ENCODE data around the gene HBG2. TPM values are rescaled to one million over a fixed set of nuclear protein-coding genes. Genes with fewer than 3 reads are reported as not detected.

Gene HBG2
- total and polyA plus RNA-seq, 9 of the 15 experiments (the other 6 are each of a cell fraction or from before 2014, with no cell fraction given): 1,626 to 58,619 (median 10,515) TPM

DNA sequence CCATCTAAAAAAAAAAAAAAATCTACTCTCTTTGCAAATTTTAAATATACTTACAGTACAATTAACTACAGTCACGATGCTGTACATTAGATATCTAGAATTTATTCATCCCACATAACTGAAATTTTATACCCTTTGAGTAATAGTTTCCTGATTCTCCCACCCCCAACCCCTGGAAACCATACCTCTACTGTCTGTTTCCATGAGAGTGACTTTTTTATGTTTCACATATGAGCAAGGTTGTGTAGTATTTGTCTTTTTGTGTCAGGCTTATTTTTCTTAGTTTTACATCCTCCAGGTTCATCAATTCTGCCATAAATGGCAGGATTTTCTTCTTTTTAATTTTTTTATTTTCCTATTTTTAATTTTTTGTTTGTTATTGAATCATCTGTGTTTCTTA is 30.9 kb downstream of the HBG2 start:
- Histone ChIP-seq H3K4me3 (no peak overlapping the region), H3K4me2 (ENCODE audit: insufficient read depth, low read length) (no peak overlapping the region), H3K4me1 (replicated peaks in 1 of 2; ENCODE audit: control insufficient read depth in 2 of 2, insufficient read depth in 2 of 2, low read length in 2 of 2) (peaks cover 9 to 17% of the 10 kb centered on the region in 2 experiments; a peak in 4 of 5 replicates), H3K27ac (ENCODE audit: extremely low read depth, low read depth, low read length) (no peak overlapping the region), H3K27me3 (ENCODE audit: control insufficient read depth in 2 of 2, insufficient read depth in 2 of 2, low read length in 2 of 2) (no peaks in the 10 kb centered on the region), H3K9ac (ENCODE audit: insufficient read depth in 1 of 2, low read depth in 2 of 2, low read length in 2 of 2) (no peak overlapping the region), H4K20me1 (replicated peaks; ENCODE audit: control insufficient read depth, insufficient read depth, low read length) (no peaks in the 10 kb centered on the region), H2AFZ (ENCODE audit: low read depth, low read length) (no peak overlapping the region), H3K9me1 (ENCODE audit: control insufficient read depth, insufficient read depth, low read length) (no peaks in the 10 kb centered on the region), H3K9me3 (replicated peaks; ENCODE audit: control insufficient read depth, insufficient read depth, low read depth, low read length) (no peaks in the 10 kb centered on the region), H3K79me2 (ENCODE audit: control insufficient read depth, insufficient read depth, low read length) (no peaks in the 10 kb centered on the region), H3K36me3 (ENCODE audit: control insufficient read depth, insufficient read depth, low read length) (no peaks in the 10 kb centered on the region)
- ATAC-seq (no peak), FAIRE-seq (no peak), DNase-seq (ENCODE audit: extremely low read depth in 1 of 4, low spot score in 3 of 4) (no peak)
- ChIA-PET POLR2A (no interaction called here), CTCF (ENCODE audit: low intra/inter-chr PET ratio) (interaction anchor here (0.6 kb wide), 1 partner anchor 10 kb away, joined by 3 read pairs; the partner anchor contains the start of gene HBD)
- no TSS peak for BruUV-seq (replicated peaks)
- intact Hi-C loops (cut with micrococcal nuclease) (no loop called here), in situ Hi-C loops (cut with MboI) (no loop called here)
- 89% methylated on average over 1 of the region's 1 CpG for WGBS (ENCODE audit: insufficient coverage, low coverage, missing lambda C conversion rate)
- TF ChIP-seq SETDB1 (IDR thresholded peaks at IDR 0.05; ENCODE audit: low read length): no peak
- no peak for TF ChIP-seq NONO (IDR thresholded peaks at IDR 0.05; ENCODE audit: low read depth in 2 of 2, low read length in 1 of 2)
- no peak for TF ChIP-seq STAG1 (CRISPR knock-in tag; IDR thresholded peaks at IDR 0.05; ENCODE audit: borderline replicate concordance)
- no peak for TF ChIP-seq MEIS2 (IDR thresholded peaks at IDR 0.05; ENCODE audit: partially characterized antibody)
- TF ChIP-seq, protein P1, sequence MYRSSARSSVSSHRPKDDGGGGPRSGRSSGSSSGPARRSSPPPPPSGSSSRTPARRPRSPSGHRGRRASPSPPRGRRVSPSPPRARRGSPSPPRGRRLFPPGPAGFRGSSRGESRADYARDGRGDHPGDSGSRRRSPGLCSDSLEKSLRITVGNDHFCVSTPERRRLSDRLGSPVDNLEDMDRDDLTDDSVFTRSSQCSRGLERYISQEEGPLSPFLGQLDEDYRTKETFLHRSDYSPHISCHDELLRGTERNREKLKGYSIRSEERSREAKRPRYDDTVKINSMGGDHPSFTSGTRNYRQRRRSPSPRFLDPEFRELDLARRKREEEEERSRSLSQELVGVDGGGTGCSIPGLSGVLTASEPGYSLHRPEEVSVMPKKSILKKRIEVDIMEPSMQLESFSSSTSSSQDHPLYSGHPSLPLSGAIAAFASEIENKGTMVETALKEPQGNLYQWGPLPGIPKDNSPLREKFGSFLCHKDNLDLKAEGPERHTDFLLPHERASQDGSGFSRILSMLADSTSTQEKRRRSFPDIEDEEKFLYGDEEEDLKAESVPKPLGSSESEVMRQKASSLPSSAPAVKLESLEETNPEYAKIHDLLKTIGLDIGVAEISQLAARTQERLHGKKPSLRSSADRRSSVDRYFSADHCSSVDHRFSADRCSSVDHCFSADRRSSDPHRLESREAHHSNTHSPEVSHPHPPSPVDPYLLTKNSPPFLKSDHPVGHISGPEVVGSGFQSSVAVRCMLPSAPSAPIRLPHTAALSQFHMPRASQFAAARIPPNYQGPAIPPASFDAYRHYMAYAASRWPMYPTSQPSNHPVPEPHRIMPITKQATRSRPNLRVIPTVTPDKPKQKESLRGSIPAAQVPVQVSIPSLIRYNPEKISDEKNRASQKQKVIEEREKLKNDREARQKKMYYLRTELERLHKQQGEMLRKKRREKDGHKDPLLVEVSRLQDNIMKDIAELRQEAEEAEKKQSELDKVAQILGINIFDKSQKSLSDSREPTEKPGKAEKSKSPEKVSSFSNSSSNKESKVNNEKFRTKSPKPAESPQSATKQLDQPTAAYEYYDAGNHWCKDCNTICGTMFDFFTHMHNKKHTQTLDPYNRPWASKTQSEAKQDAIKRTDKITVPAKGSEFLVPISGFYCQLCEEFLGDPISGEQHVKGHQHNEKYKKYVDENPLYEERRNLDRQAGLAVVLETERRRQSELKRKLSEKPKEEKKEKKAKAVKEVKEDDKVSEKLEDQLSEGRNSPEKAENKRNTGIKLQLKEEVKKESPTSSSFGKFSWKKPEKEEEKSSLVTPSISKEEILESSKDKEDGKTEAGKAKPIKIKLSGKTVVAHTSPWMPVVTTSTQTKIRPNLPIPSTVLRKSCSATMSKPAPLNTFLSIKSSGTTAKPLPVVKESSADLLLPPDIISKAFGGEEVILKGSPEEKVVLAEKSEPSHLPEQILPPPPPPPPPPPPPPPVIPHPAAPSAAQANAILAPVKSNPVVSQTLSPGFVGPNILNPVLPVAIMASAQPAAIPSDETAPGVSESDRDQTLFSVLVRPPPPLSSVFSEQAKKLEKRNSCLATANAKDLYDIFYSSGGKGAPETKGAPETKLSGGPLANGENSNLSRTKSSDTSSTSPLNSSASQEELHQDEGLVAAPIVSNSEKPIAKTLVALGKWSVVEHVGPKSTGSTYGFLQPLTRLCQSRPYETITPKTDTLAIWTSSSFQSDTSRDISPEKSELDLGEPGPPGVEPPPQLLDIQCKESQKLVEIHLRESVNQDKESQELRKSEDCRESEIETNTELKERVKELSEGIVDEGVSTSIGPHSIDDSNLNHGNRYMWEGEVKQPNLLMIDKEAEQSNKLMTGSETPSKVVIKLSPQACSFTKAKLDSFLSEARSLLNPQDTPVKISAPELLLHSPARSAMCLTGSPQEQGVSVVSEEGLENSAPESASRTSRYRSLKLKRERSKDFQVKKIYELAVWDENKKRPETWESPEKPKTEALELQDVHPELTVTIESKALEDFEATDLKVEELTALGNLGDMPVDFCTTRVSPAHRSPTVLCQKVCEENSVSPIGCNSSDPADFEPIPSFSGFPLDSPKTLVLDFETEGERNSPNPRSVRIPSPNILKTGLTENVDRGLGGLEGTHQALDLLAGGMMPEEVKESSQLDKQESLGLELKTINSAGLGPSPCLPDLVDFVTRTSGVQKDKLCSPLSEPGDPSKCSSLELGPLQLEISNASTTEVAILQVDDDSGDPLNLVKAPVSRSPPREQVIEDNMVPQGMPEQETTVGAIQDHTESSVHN (IDR thresholded peaks at IDR 0.05; ENCODE audit: borderline replicate concordance in 1 of 2, low read depth in 1 of 2): no peak
- no peak for TF ChIP-seq ZNF140 (CRISPR knock-in tag; IDR thresholded peaks at IDR 0.05)
- TF ChIP-seq CBFB (CRISPR knock-in tag; IDR thresholded peaks at IDR 0.05): no peak
- TF ChIP-seq, protein P2, sequence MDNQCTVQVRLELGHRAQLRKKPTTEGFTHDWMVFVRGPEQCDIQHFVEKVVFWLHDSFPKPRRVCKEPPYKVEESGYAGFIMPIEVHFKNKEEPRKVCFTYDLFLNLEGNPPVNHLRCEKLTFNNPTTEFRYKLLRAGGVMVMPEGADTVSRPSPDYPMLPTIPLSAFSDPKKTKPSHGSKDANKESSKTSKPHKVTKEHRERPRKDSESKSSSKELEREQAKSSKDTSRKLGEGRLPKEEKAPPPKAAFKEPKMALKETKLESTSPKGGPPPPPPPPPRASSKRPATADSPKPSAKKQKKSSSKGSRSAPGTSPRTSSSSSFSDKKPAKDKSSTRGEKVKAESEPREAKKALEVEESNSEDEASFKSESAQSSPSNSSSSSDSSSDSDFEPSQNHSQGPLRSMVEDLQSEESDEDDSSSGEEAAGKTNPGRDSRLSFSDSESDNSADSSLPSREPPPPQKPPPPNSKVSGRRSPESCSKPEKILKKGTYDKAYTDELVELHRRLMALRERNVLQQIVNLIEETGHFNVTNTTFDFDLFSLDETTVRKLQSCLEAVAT (IDR thresholded peaks at IDR 0.05): no peak
- TF ChIP-seq, protein P3, sequence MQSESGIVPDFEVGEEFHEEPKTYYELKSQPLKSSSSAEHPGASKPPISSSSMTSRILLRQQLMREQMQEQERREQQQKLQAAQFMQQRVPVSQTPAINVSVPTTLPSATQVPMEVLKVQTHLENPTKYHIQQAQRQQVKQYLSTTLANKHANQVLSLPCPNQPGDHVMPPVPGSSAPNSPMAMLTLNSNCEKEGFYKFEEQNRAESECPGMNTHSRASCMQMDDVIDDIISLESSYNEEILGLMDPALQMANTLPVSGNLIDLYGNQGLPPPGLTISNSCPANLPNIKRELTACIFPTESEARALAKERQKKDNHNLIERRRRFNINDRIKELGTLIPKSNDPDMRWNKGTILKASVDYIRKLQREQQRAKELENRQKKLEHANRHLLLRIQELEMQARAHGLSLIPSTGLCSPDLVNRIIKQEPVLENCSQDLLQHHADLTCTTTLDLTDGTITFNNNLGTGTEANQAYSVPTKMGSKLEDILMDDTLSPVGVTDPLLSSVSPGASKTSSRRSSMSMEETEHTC (IDR thresholded peaks at IDR 0.05): no peak
- no peak for TF ChIP-seq BRF1 (IDR thresholded peaks at IDR 0.05; ENCODE audit: borderline replicate concordance, extremely low read depth, insufficient read length)
- TF ChIP-seq XRCC4 (IDR thresholded peaks at IDR 0.05; ENCODE audit: extremely low read depth, insufficient read depth, insufficient read length): no peak
- TF ChIP-seq SREBF2 (CRISPR knock-in tag; IDR thresholded peaks at IDR 0.05): no peak
